Esophagus muscularis mucosa (tissue), 4 donors: ENCODE results near the gene PSME3. TPM values are rescaled to one million over a fixed set of nuclear protein-coding genes. Genes with fewer than 3 reads are reported as not detected.

ENCODE experiments used
- DNase-seq: peaks from one replicate; pipeline ENCODE4 v3.0.0-alpha.2; 2017; ENCODE audit errors: extremely low spot score
- H3K27ac ChIP-seq, 4 donors: fragments of 200-600 bp; sonication (generic); replicated peaks in 1 of 4; 1 replicate in 3 of 4; 2 replicates in 1 of 4; pipeline ENCODE4 v1.5.1; 2016 to 2019; ENCODE audit warnings: mild to moderate bottlenecking in 1 of 4
- H3K27me3 ChIP-seq, 4 donors: fragments of 200-600 bp; sonication (generic); one replicate each; pipeline versions ENCODE4 v1.5.1 to v1.6.0; 2016 to 2019
- H3K36me3 ChIP-seq, 4 donors: fragments of 200-600 bp; sonication (generic); one replicate each; pipeline ENCODE4 v1.5.1; 2016 to 2019
- H3K4me1 ChIP-seq, 4 donors: fragments of 200-600 bp; sonication (generic); one replicate each; pipeline ENCODE4 v1.5.1; 2016 to 2019
- H3K4me3 ChIP-seq, 4 donors: fragments of 200-600 bp; sonication (generic); 1 replicate in 2 of 4; 2 replicates in 2 of 4; pipeline ENCODE4 v1.5.1; 2016 to 2019; ENCODE audit warnings: mild to moderate bottlenecking in 4 of 4, moderate library complexity in 1 of 4
- H3K9me3 ChIP-seq, 4 donors: fragments of 200-600 bp; sonication (generic); 1 replicate in 3 of 4; 2 replicates in 1 of 4; pipeline ENCODE4 v1.5.1; 2016 to 2019
- CTCF ChIP-seq, 3 experiments: fragments of 200-600 bp in 2 of 3; fragments of 450-650 bp in 1 of 3; sonication (generic) in 2 of 3; IDR thresholded peaks; one replicate each; pipeline ENCODE4 v1.5.1; 2017 to 2019; ENCODE audit warnings: antibody characterized with exemption in 3 of 3, mild to moderate bottlenecking in 2 of 3, moderate library complexity in 1 of 3
- EP300 ChIP-seq: sonication (generic); formaldehyde crosslinking; IDR thresholded peaks from one replicate; pipeline ENCODE4 v1.6.1; 2017; ENCODE audit warnings: antibody characterized with exemption
- POLR2A ChIP-seq: fragments of 450-650 bp; IDR thresholded peaks from one replicate; pipeline ENCODE4 v1.6.1; 2017; ENCODE audit warnings: antibody characterized with exemption, moderate library complexity, mild to moderate bottlenecking, low read depth
- POLR2AphosphoS5 ChIP-seq, 2 donors: sonication (generic); formaldehyde crosslinking; IDR thresholded peaks; one replicate each; pipeline ENCODE4 v1.6.1; 2017; ENCODE audit warnings: antibody characterized with exemption in 2 of 2
- WGBS: methylation state at CpG from one replicate; pipeline ENCODE4 v1.1.5; 2018; 5-methylcytosine and 5-hydroxymethylcytosine counted together
- intact Hi-C: fragments of 100-400 bp; cut with DNase I; formaldehyde crosslinking; loops from one replicate; pipeline ENCODE4 v1.15.1; 2023
- total RNA-seq, 4 donors: library from RNA; depleted of rRNA; stranded (reverse); fragments of >200 nt; gene quantifications; one replicate each; pipeline versions ENCODE4 v1.1.0 to v1.2.1, GENCODE V29; 2016

Gene PSME3
- total RNA-seq, 4 donors from 2014 or later = 68.9 to 91.5 (median 77.2) TPM

- H3K4me3 ChIP-seq = no peak overlapping the region
- DNase-seq = no peak
- no peaks in the 10 kb centered on the region for H3K9me3 ChIP-seq
- intact Hi-C loops = loop anchor here (5.0 kb wide), 2 partner anchors 39 to 99 kb away; partner anchors contain the start of gene WNK4
- H3K27ac ChIP-seq = no peak overlapping the region
- WGBS = 94% methylated on average over 7 of the region's 7 CpGs
- H3K27me3 ChIP-seq = no peaks in the 10 kb centered on the region
- peaks cover 30 to 62% (median 59%) of the 10 kb centered on the region in 4 donors for H3K36me3 ChIP-seq
- peaks cover 14 to 27% (median 24%) of the 10 kb centered on the region in 4 donors for H3K4me1 ChIP-seq
- no peak for TF ChIP-seq EP300
- TF ChIP-seq POLR2A = no peak
- TF ChIP-seq POLR2AphosphoS5 (IDR thresholded peaks at IDR 0.05) = no peak
Measured at GRCh38 chr17:42821176-42821575, 12.0 kb upstream of the PSME3 start.

DNA sequence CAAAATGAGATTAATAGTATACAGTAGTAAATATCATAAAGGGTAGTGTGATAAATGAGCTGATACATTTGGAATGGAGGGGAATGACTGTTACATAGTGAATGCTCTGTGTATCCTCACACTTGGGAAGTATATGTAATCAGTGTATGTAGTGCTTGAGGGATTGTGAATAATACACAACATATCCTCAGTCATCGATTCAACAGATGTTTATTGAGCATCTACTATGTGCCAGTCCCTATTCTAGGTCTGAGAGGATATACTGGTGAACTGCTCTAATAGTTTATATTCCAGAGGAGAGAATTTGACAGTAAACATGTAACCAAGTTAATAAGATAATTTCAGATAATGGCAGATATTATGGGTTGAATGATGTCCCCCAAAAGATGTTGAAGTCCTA lies 5.7 kb upstream of the PSME3 start:
- no peaks in the 10 kb centered on the region for H3K36me3 ChIP-seq
- DNase-seq = no peak
- H3K4me3 ChIP-seq = no peak overlapping the region
- 100% methylated on average over 1 of the region's 1 CpG for WGBS
- no peak overlapping the region for H3K27ac ChIP-seq
- H3K9me3 ChIP-seq = no peaks in the 10 kb centered on the region
- peaks cover 17 to 27% (median 18%) of the 10 kb centered on the region in 4 donors for H3K4me1 ChIP-seq
- intact Hi-C loops = no loop called here
- no peaks in the 10 kb centered on the region for H3K27me3 ChIP-seq
- TF ChIP-seq POLR2A (no peak), EP300 (no peak), POLR2AphosphoS5 (IDR thresholded peaks at IDR 0.05) (no peak), CTCF (IDR thresholded peaks at IDR 0.05) (no peak)

DNA sequence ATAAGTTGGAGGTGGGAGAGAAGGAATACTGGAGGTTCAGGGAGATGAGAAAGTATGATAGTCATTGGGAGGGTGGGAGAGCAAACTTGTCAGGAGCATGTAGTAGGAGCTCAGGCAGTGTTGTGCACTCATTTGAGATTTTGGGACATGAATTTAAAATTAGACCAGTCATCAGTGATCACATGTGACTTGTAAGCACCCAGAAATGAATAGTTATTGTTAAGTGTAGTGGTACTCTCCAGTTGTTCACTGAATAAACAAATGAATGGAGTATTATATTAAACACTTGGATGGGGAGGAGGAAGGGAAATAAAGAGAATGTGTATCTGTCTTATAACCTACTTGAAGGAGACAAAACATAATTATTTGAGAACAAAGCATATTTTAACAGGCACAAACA lies 2.2 kb upstream of the PSME3 start:
- Histone ChIP-seq H3K27ac (no peak overlapping the region), H3K4me3 (no peak overlapping the region), H3K27me3 (no peaks in the 10 kb centered on the region), H3K4me1 (peaks cover 17 to 32% (median 25%) of the 10 kb centered on the region in 4 donors), H3K9me3 (no peaks in the 10 kb centered on the region), H3K36me3 (peaks cover 0 to 14% (median 12%) of the 10 kb centered on the region in 4 donors)
- intact Hi-C loops = no loop called here
- TF ChIP-seq CTCF (IDR thresholded peaks at IDR 0.05) (no peak), EP300 (no peak), POLR2AphosphoS5 (IDR thresholded peaks at IDR 0.05) (no peak), POLR2A (no peak)
- DNase-seq = no peak

- intact Hi-C loops = no loop called here
- peaks cover 17 to 32% (median 25%) of the 10 kb centered on the region in 4 donors for H3K4me1 ChIP-seq
- no peaks in the 10 kb centered on the region for H3K9me3 ChIP-seq
- H3K36me3 ChIP-seq = peaks cover 4 to 28% (median 26%) of the 10 kb centered on the region in 4 donors
- H3K27ac ChIP-seq = peak overlapping the region; percentile 86 to 95 (median 89)
- TF ChIP-seq POLR2AphosphoS5 (IDR thresholded peaks at IDR 0.05) (no peak), EP300 (no peak), CTCF (IDR thresholded peaks at IDR 0.05) (no peak), POLR2A (no peak)
- no peaks in the 10 kb centered on the region for H3K27me3 ChIP-seq
- H3K4me3 ChIP-seq = peak overlapping the region; percentile 87 to 94 (median 92)
- WGBS = 55% methylated on average over 9 of the region's 9 CpGs
- DNase-seq = no peak
Measured at GRCh38 chr17:42832213-42832933, 824 bp upstream of the PSME3 start.

DNA sequence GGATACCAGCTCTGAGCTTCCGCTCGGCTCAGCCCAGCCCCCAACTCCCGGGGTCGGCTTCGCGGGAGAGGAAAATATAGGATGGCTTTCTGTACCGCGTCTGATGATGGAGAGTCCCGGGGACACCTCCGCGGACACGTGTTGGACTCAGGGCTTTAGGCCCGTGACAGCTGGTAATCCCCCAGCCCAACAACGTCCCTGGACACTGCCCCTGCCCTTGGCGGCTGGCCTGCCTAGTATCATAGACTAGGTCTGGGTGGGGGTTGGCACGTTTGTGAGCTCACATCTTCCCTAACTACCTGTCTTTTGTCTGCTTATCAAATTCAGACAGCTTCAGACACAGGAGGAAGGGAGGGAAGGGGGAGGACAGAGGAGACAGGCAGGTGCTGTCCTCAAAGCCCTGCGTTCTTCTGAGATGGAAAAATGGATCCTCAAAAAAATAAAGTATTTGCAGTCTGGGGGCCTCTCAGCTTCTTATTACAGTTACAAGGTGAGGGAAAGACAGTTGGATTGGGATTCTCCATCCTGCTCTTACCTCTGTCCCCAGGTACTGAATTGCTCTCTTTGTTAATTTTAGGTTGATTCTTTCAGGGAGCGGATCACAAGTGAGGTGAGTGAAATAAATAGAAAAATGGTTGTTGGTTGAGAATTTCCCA lies 698 bp downstream of the PSME3 start:
- Histone ChIP-seq H3K27me3 (no peaks in the 10 kb centered on the region), H3K27ac (peak overlapping the region; percentile 86 to 95 (median 89)), H3K9me3 (no peaks in the 10 kb centered on the region), H3K4me1 (peaks cover 17 to 32% (median 25%) of the 10 kb centered on the region in 4 donors), H3K36me3 (peaks cover 16 to 44% (median 41%) of the 10 kb centered on the region in 4 donors), H3K4me3 (peak overlapping the region; percentile 87 to 94 (median 92))
- no peak for DNase-seq
- TF ChIP-seq POLR2AphosphoS5 (IDR thresholded peaks at IDR 0.05) (no peak), EP300 (no peak), POLR2A (no peak), CTCF (IDR thresholded peaks at IDR 0.05) (no peak)
- intact Hi-C loops = no loop called here
- WGBS = 7% methylated on average over 15 of the region's 18 CpGs
